ENCODE measurements around the gene THUMPD2. TPM values are rescaled to one million over a fixed set of nuclear protein-coding genes. Genes with fewer than 3 reads are reported as not detected.

THUMPD2 gene
- total and polyA plus RNA-seq, 10 donors = 8.7 to 16.9 (median 13.3) TPM

DNA sequence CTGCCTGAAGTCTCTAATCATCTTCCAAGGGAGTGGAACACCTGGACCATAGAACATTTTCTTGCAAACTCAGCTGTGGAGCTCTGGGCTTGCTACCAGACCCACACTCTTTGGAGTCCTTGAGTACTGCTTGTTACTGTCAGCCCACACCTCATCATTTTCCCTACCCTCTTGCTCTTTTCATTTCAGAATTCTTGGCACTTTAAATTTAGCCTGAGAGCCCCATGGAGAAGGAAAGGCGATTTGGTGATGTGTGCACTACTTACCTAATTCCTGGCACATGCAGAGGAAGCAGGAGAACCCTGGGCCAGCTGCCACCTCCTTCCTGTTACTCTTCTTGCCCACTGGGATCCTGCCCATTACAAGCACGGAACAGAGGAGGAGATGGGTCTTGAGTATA, 81.6 kb downstream of the THUMPD2 start:
- intact Hi-C loops (cut with DNase I; ENCODE audit: low total_unique reads) = no loop called here
- Histone ChIP-seq H3K4me1 (no peaks in the 10 kb centered on the region), H3K4me3 (no peak overlapping the region), H3K27me3 (replicated peaks in 1 of 7) (no peaks in the 10 kb centered on the region), H3K36me3 (no peaks in the 10 kb centered on the region), H3K9me3 (peaks cover 3 to 32% (median 31%) of the 10 kb centered on the region in 8 donors), H3K27ac (no peak overlapping the region)
- TF ChIP-seq POLR2A (IDR thresholded peaks at IDR 0.05) (no peak), POLR2AphosphoS5 (IDR thresholded peaks at IDR 0.05) (no peak)
- TF ChIP-seq, protein P1, sequence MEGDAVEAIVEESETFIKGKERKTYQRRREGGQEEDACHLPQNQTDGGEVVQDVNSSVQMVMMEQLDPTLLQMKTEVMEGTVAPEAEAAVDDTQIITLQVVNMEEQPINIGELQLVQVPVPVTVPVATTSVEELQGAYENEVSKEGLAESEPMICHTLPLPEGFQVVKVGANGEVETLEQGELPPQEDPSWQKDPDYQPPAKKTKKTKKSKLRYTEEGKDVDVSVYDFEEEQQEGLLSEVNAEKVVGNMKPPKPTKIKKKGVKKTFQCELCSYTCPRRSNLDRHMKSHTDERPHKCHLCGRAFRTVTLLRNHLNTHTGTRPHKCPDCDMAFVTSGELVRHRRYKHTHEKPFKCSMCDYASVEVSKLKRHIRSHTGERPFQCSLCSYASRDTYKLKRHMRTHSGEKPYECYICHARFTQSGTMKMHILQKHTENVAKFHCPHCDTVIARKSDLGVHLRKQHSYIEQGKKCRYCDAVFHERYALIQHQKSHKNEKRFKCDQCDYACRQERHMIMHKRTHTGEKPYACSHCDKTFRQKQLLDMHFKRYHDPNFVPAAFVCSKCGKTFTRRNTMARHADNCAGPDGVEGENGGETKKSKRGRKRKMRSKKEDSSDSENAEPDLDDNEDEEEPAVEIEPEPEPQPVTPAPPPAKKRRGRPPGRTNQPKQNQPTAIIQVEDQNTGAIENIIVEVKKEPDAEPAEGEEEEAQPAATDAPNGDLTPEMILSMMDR (IDR thresholded peaks at IDR 0.05 in 8 of 11, conservative IDR thresholded peaks at IDR 0.05 in 3 of 11) = no peak
- DNase-seq = no peak
- WGBS, 5 donors = 51 to 69% (median 57%) methylated on average over 2 of the region's 2 CpGs

- Histone ChIP-seq H3K9me3 (peaks cover 3 to 26% (median 25%) of the 10 kb centered on the region in 8 donors), H3K36me3 (no peaks in the 10 kb centered on the region), H3K27me3 (replicated peaks in 1 of 7) (no peaks in the 10 kb centered on the region), H3K4me1 (no peaks in the 10 kb centered on the region), H3K4me3 (no peak overlapping the region), H3K27ac (no peak overlapping the region)
- TF ChIP-seq POLR2A (IDR thresholded peaks at IDR 0.05) (no peak), POLR2AphosphoS5 (IDR thresholded peaks at IDR 0.05) (no peak)
- TF ChIP-seq, protein P1 (IDR thresholded peaks at IDR 0.05 in 8 of 11, conservative IDR thresholded peaks at IDR 0.05 in 3 of 11) = peak in 4 of 11 experiments; percentile 11 to 27 (median 14)
- no peak for DNase-seq
- 56 to 76% (median 71%) methylated on average over 1 of the region's 1 CpG for WGBS, 5 donors
- intact Hi-C loops (cut with DNase I; ENCODE audit: low total_unique reads) = no loop called here
Observed at GRCh38 chr2:39696838-39697237, 82.2 kb downstream of the THUMPD2 start.

GRCh38 chr2:39696101-39696553, 82.9 kb downstream of the THUMPD2 start:
- no peak for DNase-seq
- H3K27me3 ChIP-seq (replicated peaks in 1 of 7) = no peaks in the 10 kb centered on the region
- no peaks in the 10 kb centered on the region for H3K4me1 ChIP-seq
- intact Hi-C loops (cut with DNase I; ENCODE audit: low total_unique reads) = no loop called here
- TF ChIP-seq POLR2AphosphoS5 (IDR thresholded peaks at IDR 0.05) = no peak
- H3K9me3 ChIP-seq = peaks cover 0 to 25% (median 23%) of the 10 kb centered on the region in 8 donors
- no peak overlapping the region for H3K4me3 ChIP-seq
- 86 to 90% (median 87%) methylated on average over 4 of the region's 4 CpGs for WGBS, 5 donors
- H3K27ac ChIP-seq = no peak overlapping the region
- no peaks in the 10 kb centered on the region for H3K36me3 ChIP-seq

DNA sequence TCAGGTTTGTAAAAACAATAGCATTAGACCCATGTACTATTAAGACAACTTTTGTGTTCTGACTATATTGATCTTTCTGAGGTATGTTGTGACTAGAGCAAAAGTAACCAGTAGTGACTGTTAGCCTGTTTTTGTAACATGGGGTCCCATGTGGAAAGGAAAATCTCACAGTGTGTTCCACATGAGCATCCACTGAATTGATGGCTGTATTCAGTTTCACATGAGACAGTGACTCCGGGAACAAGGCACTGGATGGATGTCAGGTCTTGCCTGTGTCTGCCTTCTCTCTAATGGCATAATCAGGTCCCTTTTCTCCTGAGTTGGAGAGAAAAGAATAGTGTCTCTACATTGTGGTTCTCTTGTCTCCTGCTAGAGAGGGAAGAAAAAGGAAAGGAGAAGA, 85.8 kb downstream of the THUMPD2 start:
- peaks cover 0 to 17% (median 8%) of the 10 kb centered on the region in 8 donors for H3K9me3 ChIP-seq
- H3K36me3 ChIP-seq = no peaks in the 10 kb centered on the region
- 89 to 100% (median 90%) methylated on average over 1 of the region's 1 CpG for WGBS, 5 donors
- no peaks in the 10 kb centered on the region for H3K4me1 ChIP-seq
- no peak for DNase-seq
- H3K4me3 ChIP-seq = no peak overlapping the region
- H3K27me3 ChIP-seq (replicated peaks in 1 of 7) = no peaks in the 10 kb centered on the region
- intact Hi-C loops (cut with DNase I; ENCODE audit: low total_unique reads) = no loop called here
- H3K27ac ChIP-seq = no peak overlapping the region
- TF ChIP-seq POLR2A (IDR thresholded peaks at IDR 0.05) (no peak), POLR2AphosphoS5 (IDR thresholded peaks at IDR 0.05) (no peak)
- TF ChIP-seq, protein P1 (IDR thresholded peaks at IDR 0.05 in 8 of 11, conservative IDR thresholded peaks at IDR 0.05 in 3 of 11) = no peak

DNA sequence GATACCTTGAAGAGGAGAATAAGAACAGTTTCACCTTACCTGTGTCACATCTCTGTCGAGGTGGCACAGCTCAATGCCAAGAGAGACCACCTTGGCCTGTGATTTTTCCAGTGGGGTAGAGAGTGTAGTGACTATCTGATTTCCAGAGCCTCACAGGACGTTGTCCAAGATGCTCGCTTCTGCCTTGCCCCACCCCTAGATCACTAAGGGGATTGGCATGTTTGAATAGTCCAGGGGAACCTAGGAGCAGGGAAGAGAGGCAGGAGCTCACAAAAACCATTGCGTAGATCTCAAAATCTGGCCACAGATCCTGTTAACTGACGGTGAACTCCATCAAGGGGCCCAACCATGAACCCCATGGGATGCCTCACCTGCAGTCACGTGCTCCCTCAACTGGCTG, 89.2 kb downstream of the THUMPD2 start:
- Histone ChIP-seq H3K27ac (no peak overlapping the region), H3K4me1 (no peaks in the 10 kb centered on the region), H3K9me3 (peaks cover 0 to 17% (median 8%) of the 10 kb centered on the region in 8 donors), H3K4me3 (no peak overlapping the region), H3K36me3 (no peaks in the 10 kb centered on the region), H3K27me3 (replicated peaks in 1 of 7) (peaks cover 0 to 6% (median 0%) of the 10 kb centered on the region in 7 donors)
- TF ChIP-seq POLR2A (IDR thresholded peaks at IDR 0.05) (no peak), POLR2AphosphoS5 (IDR thresholded peaks at IDR 0.05) (no peak)
- TF ChIP-seq, protein P1 (IDR thresholded peaks at IDR 0.05 in 8 of 11, conservative IDR thresholded peaks at IDR 0.05 in 3 of 11) = no peak
- WGBS, 5 donors = 86 to 90% (median 90%) methylated on average over 6 of the region's 6 CpGs
- intact Hi-C loops (cut with DNase I; ENCODE audit: low total_unique reads) = no loop called here
- DNase-seq = no peak

All from spleen (tissue), 11 donors.